Stimulated activated CD4-positive, alpha-beta T cell treated with anti-CD3 and anti-CD28 coated beads, TNF-alpha, amount 100 ng/mL, for 4 hours (primary cell): ENCODE measurements around the gene LINC01488.

Experiments
- DNase-seq, 3 experiments: peaks; one replicate each; pipeline ENCODE4 v3.0.0-alpha.2; 2020; ENCODE audit warnings: low read depth in 3 of 3

LINC01488 gene

GRCh38 chr11:69481393-69481844, at the start of gene LINC01488:
Gene LINC01488, plus strand, starts transcription at chr11:69481663.
- no peak for DNase-seq

DNA sequence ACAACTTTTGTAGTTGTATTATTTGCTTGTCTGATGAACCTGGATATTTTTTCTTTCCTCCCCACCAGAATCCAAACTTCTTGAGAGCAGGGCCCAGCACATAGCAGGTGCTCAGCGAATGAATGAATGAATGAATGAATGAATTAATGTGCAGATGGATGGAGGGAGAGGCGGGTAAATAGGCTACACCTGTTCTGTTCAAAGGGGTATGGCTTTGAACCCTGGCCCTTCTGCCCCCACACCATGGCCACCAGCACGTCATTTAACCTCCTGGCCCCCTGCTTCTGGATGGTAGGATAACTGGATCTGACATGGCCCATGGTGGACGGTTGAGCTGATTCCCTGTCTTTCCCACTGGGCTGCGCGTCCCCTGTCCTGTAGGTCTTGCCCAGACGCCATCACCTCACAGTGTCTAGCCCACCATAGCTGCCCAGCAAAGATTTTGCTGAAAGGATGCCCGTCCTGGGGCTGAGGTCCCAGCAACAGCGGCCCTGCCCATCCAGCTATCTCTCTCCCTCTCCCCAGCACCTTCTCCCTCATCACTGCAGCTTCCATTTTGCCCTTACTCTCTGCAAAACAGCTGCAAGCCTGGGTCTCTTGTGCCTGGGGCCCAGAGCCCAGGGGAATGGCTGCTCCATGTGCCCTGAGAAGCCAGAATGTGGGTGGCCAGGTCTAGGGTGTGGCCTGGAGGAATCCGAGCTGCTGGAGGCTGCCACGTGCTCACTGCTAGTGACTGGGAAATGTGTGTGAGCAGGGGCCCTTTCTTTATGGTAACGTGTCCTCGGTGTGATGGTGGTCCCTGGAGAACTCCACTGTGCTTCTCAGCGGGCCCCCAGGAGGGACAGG, 49.3 kb upstream of the LINC01488 start:
- no peak for DNase-seq

DNA sequence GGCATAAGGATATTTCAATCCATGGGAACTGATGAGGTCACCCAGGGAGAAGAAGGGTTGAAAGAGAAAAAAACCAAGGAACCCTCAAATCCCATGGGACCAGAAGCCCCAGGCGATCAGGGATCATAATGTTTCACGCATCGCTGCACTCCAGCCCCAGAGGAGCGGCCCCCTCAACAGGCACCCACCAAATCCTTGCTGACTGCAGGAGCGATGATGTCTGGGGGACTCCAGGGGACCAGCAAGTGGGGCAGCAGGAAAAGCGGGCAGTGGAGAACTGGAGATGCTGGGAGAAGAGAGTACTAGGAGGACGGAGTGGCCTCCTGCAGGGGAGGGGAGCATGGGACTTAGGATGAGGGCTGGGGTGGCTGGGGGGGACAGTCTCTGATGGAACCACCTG, 47.7 kb upstream of the LINC01488 start:
- DNase-seq, result no peak

GRCh38 chr11:69434471-69434931, 47.0 kb upstream of the LINC01488 start:
- no peak for DNase-seq

GRCh38 chr11:69435161-69435986, 46.1 kb upstream of the LINC01488 start:
- DNase-seq, result no peak

- DNase-seq, result no peak
These were observed 45.2 kb upstream of the LINC01488 start for GRCh38 chr11:69436041-69436982.

DNA sequence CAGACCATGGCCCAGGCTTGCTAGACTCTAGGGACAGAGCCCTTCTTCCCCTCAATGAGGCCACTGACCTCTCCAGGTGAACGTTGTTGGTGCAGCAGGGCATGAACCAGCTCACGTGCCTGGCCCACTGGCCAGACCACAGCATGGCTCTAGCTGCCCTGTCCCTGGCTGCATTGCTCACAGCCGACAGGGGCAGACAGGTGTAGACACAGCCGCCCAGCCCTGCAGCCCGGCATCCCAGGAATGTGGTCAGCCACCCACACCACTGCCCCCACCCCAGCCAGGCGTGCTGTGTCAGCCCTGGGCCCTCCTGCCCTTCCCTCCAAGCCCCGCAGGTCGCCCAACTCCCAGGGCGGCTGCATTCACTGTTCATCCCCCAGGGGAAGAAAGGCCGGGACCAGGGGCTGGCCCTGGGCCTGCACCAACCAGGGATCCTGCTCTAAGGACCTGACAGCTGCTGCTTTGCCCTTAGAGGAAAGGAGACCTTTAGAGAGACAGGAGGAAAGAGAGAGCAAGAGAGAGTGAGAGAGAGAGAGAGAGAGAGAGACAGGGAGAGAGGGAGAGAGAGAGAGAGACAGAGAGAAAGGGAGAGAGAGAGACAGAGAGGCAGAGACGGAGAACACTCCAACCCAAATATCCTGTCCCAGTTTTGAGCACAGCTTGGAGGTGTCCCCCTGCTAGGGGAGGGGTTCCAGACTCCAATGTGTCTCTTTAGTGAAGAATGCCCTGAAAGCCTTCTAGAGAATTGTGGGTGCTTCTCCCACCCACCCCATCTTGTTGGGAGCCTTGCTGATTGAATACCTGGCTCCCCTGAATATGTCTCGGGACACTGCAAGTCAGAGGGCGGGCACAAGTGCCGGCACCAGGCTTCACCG, 44.2 kb upstream of the LINC01488 start:
- DNase-seq, result no peak

DNA sequence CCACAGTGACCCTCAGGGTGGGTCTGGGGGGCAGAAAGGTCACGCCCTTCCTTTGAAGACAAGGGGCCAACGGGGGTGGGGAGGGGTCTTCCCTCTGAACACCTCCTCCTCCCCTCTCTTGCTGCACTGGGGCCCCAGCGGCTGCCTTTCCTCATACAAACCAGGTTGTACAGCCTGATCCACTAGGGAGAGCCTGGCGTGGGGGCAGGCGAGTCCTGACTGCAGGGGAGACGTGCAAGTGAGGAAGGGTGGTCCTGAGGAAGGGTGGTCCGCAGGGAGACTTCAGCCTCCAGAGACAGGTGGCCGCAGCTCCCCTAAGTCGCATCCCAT, 43.6 kb upstream of the LINC01488 start:
- no peak for DNase-seq

DNA sequence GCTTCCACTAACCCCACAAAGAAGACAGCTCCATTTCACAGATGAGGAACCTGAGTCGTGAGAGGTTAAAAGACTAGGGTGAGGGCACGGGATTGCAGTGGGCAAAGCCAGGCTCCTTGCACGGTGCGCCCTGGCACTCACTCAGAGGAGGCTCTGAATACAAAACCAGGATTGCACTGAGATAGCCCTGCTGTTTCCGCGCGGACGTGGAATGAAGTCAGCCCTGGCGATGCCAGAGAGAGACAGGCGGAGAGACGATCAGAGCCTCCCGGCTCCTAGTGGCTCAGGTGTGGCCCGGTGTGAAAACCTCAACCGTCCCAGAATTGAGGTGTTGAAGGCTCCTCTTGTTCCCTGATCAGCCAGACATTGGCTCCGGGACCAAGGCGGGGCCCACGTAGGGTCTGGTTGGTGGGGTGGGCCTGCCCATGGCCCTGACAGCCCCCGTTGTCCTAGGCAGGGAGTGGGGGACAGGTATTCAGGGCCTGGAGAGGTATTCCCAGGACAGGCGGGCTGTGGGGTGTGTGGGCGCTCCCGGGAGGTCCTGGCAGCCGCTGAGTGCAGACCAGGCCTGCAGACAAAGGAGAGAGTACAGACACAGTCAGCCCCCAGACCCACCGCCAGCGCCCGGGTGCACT, 43.1 kb upstream of the LINC01488 start:
- no peak for DNase-seq

- no peak for DNase-seq
These were observed 42.3 kb upstream of the LINC01488 start for GRCh38 chr11:69439127-69439526.

DNA sequence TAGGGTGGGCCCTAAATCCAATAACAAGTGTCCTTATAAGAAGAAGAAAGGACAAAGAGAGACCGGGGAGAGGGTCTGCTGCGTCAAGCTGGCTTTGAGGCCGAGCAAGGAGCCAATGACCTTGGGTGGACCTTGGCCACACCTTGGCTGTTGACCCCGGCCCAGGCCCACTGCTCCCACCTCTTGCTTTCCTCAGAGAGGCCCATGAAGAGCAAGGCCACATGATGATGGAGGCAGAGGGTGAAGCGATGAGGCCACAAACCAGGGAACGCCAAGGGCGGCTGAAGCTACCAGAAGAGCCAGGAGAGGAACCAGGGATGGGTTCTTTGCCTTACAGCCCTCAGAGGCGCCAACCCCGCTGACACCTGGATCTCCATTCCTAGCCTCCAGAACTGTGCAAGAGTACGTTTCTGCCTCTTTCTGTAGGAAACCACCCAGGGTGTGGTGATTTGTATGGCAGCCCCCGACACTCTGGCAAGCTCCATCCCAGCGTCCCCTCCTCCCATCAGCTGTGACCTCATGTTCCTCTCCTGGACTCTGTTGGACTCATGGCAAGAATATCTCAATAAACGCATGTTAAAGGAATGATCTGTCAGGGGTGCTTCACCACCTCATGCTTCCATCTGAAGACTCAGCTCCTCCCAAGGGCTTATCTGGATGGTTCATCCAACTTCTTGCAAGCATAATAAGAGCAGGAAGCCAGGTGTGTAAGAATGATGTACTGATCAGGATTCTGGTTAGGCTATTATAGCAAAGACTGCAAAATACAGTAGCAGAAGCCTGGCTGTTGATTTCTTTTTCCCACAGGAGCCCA, 41.6 kb upstream of the LINC01488 start:
- DNase-seq, result no peak

DNA sequence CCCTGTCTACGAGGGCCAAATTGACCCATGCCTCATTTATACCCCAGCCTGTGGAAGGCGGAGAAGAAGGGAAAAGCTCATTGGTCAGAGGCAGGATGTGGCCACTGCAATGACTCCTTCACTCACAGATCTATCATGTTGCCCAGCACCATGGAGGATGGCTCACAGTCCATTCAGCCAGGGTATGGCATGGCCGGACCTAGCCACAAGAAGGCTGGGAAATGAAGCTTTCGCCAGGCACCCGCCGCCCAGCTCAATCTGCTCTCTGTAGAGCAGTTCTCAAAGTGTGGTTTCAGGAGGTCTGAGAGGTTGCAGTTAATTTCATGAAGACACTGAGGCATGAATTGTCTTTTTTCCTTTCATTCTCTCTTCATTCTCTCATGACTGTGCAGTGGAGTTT, 40.6 kb upstream of the LINC01488 start:
- DNase-seq, result no peak

- DNase-seq, result no peak
These were observed 39.3 kb upstream of the LINC01488 start for GRCh38 chr11:69442012-69442806.

- no peak for DNase-seq
These were observed 38.7 kb upstream of the LINC01488 start for GRCh38 chr11:69442807-69443137.

DNA sequence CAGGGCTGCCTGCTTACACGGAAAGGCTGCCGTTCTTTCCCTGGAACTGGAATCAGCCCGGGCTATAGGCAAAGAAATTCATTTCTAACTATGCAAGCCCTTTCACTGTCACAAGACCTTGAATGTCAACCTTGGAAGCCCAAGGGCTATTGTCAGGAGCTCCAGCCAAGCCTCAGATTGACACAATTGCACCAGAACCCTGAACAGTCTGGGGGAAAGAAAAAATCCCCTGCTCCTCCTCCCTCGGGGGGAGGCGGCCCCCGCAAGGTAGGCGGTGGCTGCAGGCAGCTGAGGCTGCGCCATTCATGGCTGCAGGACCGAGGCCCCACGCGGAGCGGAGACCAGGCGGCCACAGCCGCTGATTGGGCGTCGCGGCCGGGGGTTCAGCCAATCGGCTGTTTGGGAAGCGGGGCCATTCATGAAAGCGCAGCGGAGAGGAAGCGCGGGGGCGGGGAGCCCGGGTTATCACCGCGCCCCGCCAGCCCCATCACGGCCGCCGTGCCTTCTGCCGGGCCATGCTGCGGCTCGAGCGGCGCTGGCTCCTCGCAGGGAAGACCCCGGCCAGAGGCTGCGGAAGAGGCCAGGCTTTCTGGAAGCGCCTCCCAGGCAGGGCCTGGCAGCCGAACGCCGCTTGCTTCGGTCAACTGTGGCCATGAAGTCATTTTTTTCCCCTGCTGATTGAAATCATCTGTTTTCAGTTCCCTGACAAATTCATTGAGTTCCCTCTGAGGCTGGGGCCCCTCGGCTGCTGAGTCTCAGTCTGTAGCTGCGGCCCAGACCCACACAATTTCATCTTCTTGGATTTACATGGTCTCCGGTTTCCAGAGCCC, 38.1 kb upstream of the LINC01488 start:
- DNase-seq, result peak; percentile 43 to 60 (median 57)

DNA sequence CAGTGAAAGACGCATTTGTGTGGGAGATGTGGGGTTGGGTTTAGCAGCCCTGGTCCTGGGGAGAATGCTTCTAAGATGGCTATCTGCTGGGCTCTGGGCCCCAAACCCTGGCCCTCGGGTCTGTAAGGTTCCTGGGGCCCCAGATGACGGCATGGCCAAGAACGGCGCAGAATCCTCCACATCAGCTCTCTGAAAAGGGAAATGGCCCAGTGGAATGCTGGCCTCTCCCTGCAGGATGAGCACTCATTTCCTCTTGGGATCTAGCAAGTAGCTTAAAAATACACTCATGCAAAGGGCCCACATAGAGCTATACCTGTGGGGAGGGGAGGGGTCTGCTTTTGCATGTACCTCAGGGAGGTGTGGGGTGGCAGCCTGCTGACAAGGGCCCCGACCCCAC, 37.5 kb upstream of the LINC01488 start:
- DNase-seq, result no peak

DNA sequence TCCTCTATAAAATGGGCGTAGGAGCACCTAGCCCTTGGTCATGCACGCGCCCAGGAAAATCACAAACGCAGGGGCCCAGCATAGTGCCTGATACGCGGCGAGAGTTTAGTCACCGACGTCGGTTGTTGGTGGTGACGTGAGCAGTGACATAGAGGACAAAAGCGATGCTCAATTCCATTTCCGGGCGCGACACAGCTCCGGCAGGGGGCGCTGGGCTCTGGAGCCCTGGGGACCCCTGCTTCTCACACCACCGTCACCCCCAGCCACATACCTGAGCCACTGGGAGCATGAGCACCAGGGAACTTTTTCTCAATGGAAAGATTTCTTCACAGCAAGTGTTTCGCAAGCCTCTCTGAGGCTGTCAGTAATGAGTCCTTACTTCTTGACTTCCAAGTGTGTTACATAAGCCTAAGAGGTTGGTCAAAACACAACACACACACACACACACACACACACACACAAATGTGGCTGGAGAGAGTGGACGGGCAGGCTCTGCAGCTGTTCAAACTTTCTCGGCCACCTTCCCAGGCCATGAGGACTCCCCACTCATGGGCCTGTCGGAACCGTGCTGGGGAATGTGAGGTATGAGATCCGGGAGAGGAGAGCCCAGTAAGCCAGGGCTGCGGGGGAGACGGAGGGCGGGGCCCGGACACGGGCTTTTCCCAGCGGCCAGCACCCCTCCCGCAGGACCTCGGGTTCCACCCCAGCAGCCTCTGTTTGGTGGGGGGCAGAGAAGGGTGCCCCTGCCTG, 36.9 kb upstream of the LINC01488 start:
- DNase-seq, result no peak
